Dedifferentiated amniotic fluid mesenchymal stem cell (primary cell): ENCODE results near the gene SLC16A8.
"Not testable (repeated sequence)": the region's sequence is repeated elsewhere in the genome, so short reads cannot be mapped to it uniquely, and the experiment has no call there.

Experiments
- DNase-seq: peaks from one replicate; pipeline ENCODE4 v3.0.0-alpha.2; 2016; ENCODE audit errors: extremely low spot score

The SLC16A8 gene, protein sequence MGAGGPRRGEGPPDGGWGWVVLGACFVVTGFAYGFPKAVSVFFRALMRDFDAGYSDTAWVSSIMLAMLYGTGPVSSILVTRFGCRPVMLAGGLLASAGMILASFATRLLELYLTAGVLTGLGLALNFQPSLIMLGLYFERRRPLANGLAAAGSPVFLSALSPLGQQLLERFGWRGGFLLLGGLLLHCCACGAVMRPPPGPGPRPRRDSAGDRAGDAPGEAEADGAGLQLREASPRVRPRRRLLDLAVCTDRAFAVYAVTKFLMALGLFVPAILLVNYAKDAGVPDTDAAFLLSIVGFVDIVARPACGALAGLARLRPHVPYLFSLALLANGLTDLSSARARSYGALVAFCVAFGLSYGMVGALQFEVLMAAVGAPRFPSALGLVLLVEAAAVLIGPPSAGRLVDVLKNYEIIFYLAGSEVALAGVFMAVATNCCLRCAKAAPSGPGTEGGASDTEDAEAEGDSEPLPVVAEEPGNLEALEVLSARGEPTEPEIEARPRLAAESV

DNA sequence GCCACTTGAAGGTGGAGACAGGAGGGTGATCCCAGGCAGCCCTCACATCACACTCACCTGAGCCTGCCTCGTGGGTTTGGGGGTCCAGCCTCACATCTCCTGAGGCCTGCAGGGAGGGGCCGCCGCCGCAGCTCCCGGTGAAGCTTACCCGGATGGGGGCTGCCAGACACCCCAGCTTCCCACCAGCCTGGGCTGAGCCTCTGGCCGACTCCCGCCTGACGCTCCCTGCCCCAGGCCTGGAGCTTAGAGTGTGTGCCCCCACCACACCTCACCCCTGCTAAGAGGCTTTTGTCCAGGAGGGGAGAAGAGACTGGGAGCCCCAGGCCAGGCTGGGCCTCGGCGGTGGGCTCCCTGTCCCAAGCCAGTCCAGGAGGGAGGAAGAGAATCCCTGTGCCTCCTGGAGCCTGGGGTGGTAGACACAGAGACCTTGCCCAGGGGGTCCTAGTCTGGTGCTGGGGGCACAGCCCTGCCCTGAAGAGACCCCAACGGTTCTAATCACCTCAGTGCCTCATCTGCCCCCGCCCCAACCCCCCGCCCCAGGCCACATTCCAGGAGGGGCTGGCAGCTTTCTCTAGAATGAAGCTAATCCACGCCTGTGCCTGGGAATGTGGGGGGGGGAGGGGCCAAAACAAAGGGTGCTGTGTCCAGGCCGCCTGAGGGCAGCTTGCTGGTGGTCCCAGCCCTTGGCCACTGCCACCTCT lies at the start of gene SLC16A8:
Gene SLC16A8, minus strand, starts transcription at position 254 of the 701 bp plus-strand sequence. CDS start 1,311 bp downstream, outside the sequence.
- no peak for DNase-seq

- no peak for DNase-seq
Observed at GRCh38 chr22:38133331-38133730, 49.3 kb upstream of the SLC16A8 start.

- DNase-seq: no peak
Observed at GRCh38 chr22:38132794-38133193, 48.8 kb upstream of the SLC16A8 start.

GRCh38 chr22:38132136-38132535 lies 48.2 kb upstream of the SLC16A8 start:
- DNase-seq: no peak

DNA sequence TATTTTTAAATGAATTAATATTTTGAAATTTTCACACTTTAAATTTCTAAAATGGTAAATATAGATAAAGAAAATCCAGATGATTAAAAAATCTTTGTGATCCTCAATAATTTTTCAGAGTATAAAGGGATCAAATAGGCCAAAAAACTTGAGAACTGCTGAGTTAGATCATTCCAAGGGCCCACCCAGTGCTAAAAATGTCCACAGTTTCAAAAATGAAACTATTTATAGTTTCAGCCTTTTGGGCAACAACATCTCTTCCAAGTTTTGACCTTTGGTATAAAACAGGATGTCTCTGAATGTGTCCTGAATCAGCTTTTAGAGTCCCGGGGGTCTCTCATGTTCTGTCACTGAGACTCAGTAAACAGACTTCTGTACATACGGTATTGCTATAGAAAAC lies 47.4 kb upstream of the SLC16A8 start:
- no peak for DNase-seq

- no peak for DNase-seq
Observed at GRCh38 chr22:38129856-38130255, 45.9 kb upstream of the SLC16A8 start.

- DNase-seq: no peak
Observed at GRCh38 chr22:38129021-38129420, 45.0 kb upstream of the SLC16A8 start.

DNA sequence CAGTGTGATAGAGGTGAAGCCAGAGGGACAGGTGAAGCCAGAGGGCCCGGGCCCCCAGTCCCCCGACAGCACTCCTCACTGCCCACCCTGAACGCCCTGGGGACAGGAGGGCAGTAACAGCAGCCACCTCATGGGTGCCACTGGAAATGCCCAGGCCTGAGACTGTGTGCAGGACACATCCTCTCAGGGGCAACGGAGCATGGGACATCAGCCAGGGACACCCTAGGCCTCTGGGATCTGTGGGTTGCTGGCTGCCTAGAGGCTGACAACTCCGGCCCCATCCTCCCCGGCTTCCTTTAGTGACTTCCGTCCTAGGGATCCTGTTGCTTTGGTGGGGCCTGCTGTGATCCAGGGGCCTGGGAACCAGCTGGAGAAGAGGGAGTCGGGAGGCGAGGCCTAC lies 43.9 kb upstream of the SLC16A8 start:
- DNase-seq: no peak

DNA sequence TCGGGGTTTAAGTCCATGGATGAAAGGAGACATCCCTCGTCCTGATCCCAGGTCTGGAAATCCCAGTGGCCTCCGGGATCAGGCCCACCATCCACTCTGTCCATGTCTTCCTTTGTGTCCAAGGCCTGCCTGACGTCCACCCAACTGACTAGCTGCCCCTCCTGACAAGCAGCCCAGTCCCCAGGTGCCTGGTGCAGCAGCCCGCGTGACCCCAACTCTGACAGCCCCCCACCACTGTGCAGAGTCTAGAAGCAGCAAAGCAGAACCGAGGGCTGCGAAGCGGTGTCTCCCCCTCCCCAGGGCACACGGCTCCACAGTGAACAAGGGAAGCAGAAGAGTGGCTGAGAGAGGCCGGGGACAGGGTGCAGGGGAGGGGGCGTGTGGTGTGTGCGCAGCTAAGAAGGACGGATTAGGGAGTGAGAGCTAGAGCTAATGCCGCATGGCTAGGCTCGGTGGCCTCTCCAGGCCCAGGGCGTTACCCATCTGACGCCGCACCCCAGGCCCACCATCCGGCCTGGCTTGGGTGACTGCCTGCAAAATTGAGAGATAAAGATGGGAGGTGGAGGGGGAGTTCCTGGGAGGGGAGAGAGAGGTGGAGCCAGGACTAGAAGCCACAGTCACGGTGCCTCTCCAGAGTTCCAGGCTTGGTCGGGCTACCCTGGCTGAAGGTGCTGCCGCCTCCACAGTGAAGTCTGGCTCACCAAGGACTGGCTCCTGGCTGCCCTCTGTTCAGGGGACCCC lies 43.1 kb upstream of the SLC16A8 start:
- no peak for DNase-seq

- no peak for DNase-seq
Observed at GRCh38 chr22:38125751-38126201, 41.8 kb upstream of the SLC16A8 start.

DNA sequence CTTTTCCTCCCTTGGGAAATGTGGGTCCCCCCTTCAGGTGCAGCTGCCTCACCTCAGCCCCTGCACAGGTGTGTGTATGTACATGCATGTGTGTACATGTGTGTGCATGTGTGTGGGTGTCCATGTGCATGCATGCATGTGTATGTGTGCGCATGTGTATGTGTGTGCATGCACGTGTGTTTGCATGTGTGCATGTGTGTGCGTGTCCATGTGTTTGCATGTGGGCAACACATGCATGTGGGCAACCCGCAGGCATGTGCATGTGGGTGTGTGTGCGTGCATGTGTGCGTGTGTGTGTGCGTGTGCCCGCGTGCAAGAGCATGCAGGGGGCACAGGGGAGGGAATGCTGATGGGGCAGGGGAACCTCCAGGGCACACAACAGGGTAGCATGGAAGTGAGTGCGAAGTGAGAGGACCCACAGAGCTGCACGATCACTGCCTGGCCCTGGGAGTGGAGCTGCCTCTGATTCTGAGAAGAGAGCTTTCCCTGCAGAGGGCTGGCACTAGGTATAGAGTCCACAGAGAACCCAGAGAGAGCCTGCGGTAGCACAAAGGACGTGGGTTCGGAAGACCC lies 41.1 kb upstream of the SLC16A8 start:
- DNase-seq: no peak

GRCh38 chr22:38124236-38124974 lies 40.4 kb upstream of the SLC16A8 start:
- DNase-seq: no peak

GRCh38 chr22:38122616-38123015 lies 38.6 kb upstream of the SLC16A8 start:
- DNase-seq: no peak

DNA sequence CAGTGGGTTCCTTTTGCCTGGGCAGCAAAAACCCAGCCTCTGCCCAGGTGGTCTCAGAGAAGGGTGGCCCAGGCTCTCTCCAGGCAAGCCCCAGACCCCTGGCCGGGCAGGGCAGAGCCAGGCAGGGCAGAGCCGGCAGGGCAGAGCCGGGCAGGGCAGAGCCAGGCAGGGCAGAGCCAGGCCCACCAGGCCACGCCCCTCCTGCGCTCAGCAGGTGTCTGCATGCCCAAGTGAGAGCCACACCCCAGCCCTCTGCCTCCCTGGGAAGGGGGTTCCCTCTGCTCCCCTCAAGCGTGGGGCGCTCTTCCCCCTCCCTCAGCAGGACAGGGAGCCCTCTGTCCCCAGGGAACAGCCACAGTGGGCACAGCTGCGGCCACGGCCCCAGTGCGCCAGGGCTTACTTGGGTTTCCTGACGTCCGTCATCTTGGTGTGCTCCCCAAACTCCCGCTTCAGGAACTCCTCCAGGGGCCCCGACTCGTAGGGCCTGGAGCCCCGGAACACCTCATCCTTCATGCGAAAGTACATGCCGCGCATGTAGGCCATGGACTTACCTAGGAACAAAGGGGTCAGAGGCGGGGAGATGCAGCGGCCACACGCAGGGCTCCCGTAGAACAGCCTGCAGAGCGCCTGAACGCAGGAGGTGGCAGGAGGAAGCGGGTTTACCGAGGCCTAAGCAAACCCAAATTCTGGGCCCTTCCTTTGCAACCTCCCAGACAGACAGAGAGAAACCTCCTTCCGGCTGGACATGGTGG lies 36.6 kb upstream of the SLC16A8 start:
- DNase-seq: no peak

DNA sequence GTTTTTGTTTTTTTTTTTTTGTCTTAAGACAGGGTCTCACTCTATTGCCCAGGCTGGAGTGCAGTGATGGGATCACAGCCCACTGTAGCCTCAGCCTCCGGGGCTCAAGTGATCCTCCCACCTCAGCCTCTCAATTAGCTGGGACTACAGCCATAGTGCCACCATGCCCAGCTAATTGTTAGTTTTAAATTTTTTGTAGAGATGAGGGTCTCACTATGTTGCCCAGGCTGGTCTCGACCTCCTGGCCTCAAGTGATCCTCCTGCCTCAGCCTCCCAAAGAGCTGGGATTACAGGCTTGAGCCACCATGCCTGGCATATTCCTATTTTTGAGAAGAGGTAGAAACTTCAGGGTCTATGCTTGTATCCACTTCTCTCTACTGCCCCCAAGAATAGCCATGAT lies 34.8 kb upstream of the SLC16A8 start:
- not testable (repeated sequence) for DNase-seq

DNA sequence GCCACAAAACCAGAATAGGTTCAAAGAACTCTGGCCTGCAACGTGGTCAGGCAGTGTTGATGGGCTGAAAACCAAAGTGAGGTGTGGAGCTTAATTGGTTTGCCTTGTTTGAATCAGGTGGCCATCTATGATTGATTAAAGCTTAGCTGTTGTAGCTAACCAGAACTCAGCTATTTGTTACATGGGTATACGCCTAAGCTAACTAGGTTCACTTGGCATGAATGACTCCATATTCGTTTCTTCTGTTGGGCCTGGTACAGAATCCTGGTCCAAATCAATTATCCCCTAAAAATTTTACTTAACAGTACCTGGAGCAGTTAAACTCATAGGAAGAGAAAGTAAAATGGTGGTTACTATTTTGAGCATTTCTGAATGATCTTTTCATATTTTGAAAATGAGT lies 34.2 kb upstream of the SLC16A8 start:
- DNase-seq: no peak

DNA sequence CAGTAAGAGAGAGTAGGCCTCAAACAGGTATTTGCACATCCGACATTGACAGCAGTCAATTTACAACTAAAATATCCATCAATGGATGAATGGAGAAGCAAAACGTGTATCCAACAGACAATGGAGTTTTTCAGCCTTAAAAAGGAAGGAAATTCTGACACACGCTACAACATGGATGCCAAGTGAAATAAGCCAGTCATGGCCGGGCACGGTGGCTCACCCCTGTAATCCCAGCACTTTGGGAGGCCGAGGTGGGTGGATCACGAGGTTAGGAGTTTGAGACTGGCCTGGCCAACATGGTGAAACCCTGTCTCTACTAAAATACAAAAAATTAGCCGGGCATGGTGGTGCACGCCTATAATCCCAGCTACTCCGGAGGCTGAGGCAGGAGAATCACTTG lies 33.6 kb upstream of the SLC16A8 start:
- not testable (repeated sequence) for DNase-seq

GRCh38 chr22:38115423-38116205 lies 31.6 kb upstream of the SLC16A8 start:
- no peak for DNase-seq
